Kidney epithelial cell (primary cell): ENCODE results near the gene NPAT. TPM values are rescaled to one million over a fixed set of nuclear protein-coding genes. Genes with fewer than 3 reads are reported as not detected.

Experiments
- DNase-seq: peaks from one replicate; pipeline ENCODE4 v3.0.0-alpha.2; 2010; ENCODE audit warnings: low read depth
- H3K27me3 ChIP-seq: 2 replicates; pipeline ENCODE4 v1.6.0; 2011; ENCODE audit warnings: low read length; ENCODE audit not compliant: control insufficient read depth, insufficient read depth
- H3K36me3 ChIP-seq: 2 replicates; pipeline ENCODE4 v1.5.1; 2011; ENCODE audit warnings: low read length; ENCODE audit not compliant: control insufficient read depth, insufficient read depth
- H3K4me3 ChIP-seq: 2 replicates; pipeline ENCODE4 v1.5.1; 2011; ENCODE audit warnings: low read depth, mild to moderate bottlenecking, control low read depth, low read length
- CTCF ChIP-seq: IDR thresholded peaks from 2 replicates; pipeline ENCODE4 v1.5.1; 2011; ENCODE audit warnings: mild to moderate bottlenecking, moderate library complexity, low read length, control low read depth, inconsistent platforms; ENCODE audit not compliant: insufficient read depth, poor library complexity, severe bottlenecking
- total RNA-seq: library from RNA; depleted of rRNA; stranded (reverse); fragments of >200 nt; gene quantifications from 2 replicates; pipeline ENCODE4 v1.2.3, GENCODE V29; 2015

NPAT gene
- 10.3 and 14.1 TPM in 2 replicates for total RNA-seq

DNA sequence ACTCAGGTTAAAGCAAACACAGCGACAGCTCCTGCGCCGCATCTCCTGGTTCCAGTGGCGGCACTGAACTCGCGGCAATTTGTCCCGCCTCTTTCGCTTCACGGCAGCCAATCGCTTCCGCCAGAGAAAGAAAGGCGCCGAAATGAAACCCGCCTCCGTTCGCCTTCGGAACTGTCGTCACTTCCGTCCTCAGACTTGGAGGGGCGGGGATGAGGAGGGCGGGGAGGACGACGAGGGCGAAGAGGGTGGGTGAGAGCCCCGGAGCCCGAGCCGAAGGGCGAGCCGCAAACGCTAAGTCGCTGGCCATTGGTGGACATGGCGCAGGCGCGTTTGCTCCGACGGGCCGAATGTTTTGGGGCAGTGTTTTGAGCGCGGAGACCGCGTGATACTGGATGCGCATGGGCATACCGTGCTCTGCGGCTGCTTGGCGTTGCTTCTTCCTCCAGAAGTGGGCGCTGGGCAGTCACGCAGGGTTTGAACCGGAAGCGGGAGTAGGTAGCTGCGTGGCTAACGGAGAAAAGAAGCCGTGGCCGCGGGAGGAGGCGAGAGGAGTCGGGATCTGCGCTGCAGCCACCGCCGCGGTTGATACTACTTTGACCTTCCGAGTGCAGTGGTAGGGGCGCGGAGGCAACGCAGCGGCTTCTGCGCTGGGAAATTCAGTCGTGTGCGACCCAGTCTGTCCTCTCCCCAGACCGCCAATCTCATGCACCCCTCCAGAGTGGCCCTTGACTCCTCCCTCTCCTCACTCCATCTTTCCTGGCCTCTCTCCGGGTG lies at the start of gene NPAT, which contains the start of gene ATM:
Gene NPAT, minus strand, starts transcription at position 65 of the 774 bp plus-strand sequence. CDS start 102 bp downstream, outside the sequence.
Gene ATM, plus strand, starts transcription at position 494 of the 774 bp plus-strand sequence. CDS start 4,558 bp downstream, outside the sequence.
- TF ChIP-seq CTCF = peak; percentile 88
- DNase-seq = peak; percentile 93
- no peaks in the 10 kb centered on the region for H3K27me3 ChIP-seq
- no peaks in the 10 kb centered on the region for H3K36me3 ChIP-seq
- peak within 1 kb of the TSS; percentile 69 for H3K4me3 ChIP-seq

- no peak overlapping the region for H3K4me3 ChIP-seq
- H3K36me3 ChIP-seq = no peaks in the 10 kb centered on the region
- TF ChIP-seq CTCF = no peak
- no peak for DNase-seq
- H3K27me3 ChIP-seq = no peaks in the 10 kb centered on the region
These were observed 47.1 kb upstream of the NPAT start for GRCh38 chr11:108269583-108269982.

DNA sequence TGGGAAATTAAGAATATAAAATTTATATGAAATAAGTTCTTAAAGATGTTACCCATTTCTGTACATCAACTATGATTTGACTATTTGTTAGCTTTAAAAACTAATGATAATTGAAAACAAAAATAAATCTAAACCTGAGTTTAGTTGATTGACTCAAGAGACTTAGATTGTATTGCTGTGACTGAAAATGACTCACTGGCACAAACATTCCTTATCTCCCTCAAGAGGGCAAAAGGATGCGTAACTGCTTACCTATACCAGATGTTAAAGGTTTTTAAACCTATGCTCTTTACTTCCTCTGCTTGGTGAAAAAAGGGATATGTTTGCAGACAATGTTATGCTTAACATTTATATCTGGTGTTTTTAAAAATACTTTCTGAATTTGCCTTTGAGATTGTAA lies 30.7 kb upstream of the NPAT start:
- no peak overlapping the region for H3K4me3 ChIP-seq
- no peak for TF ChIP-seq CTCF
- peaks cover 1% of the 10 kb centered on the region for H3K36me3 ChIP-seq
- no peaks in the 10 kb centered on the region for H3K27me3 ChIP-seq
- no peak for DNase-seq

GRCh38 chr11:108246885-108247284 lies 24.4 kb upstream of the NPAT start:
- TF ChIP-seq CTCF = no peak
- Histone ChIP-seq H3K4me3 (no peak overlapping the region), H3K27me3 (no peaks in the 10 kb centered on the region), H3K36me3 (no peaks in the 10 kb centered on the region)
- DNase-seq = no peak

DNA sequence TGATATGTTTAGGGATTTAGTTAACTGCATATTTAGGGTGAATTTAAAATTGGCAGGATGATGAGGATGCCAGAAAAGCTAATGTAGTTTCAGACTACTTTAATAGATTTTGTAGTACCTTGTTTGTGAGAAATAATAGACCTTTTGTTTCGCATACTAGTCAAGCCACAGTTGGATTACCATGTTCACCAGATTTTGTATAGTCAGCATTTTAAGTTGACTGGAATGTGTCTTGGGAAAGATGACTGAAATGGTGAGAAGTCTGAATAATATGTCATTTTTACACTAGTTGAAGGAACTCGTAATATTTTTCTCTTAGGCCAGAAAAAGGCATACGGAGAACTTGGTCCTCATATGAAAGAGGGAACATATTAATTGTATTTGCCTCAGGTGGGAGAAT lies 23.9 kb upstream of the NPAT start:
- Histone ChIP-seq H3K27me3 (no peaks in the 10 kb centered on the region), H3K4me3 (no peak overlapping the region), H3K36me3 (no peaks in the 10 kb centered on the region)
- no peak for DNase-seq
- TF ChIP-seq CTCF = no peak

- H3K36me3 ChIP-seq = no peaks in the 10 kb centered on the region
- no peak overlapping the region for H3K4me3 ChIP-seq
- no peaks in the 10 kb centered on the region for H3K27me3 ChIP-seq
- no peak for TF ChIP-seq CTCF
- no peak for DNase-seq
These were observed 20.0 kb upstream of the NPAT start for GRCh38 chr11:108242422-108242821.
